Measurements from ENCODE around the gene TMEM229B. TPM values are rescaled to one million over a fixed set of nuclear protein-coding genes. Genes with fewer than 3 reads are reported as not detected.

The TMEM229B gene
- total RNA-seq, 3 donors from 2014 or later (not counting 1 experiment from before 2014, with no cell fraction given) = 28.3 to 51.3 (median 49.9) TPM

GRCh38 chr14:67533754-67534085 lies 45.2 kb upstream of the TMEM229B start:
- H3K27ac ChIP-seq (ENCODE audit: low read length) = no peak overlapping the region
- H3K27me3 ChIP-seq (ENCODE audit: control insufficient read depth, insufficient read depth, low read length) = peaks cover 14% of the 10 kb centered on the region
- no peaks in the 10 kb centered on the region for H3K9me3 Mint-ChIP-seq
- H3K27ac Mint-ChIP-seq = no peak overlapping the region
- no peak overlapping the region for H3K4me3 ChIP-seq (ENCODE audit: low read length)
- H3K36me3 ChIP-seq (ENCODE audit: control insufficient read depth, insufficient read depth, low read length) = no peaks in the 10 kb centered on the region
- ATAC-seq = no peak
- H3K4me1 Mint-ChIP-seq = peaks cover 0 to 4% of the 10 kb centered on the region in 2 donors
- no peak for DNase-seq
- H3K4me3 Mint-ChIP-seq = peak overlapping the region; percentile 76
- H3K27me3 Mint-ChIP-seq (ENCODE audit: low read depth in 2 of 2) = peaks cover 26 to 50% of the 10 kb centered on the region in 2 donors
- 47% methylated on average over 5 of the region's 6 CpGs for WGBS (ENCODE audit: insufficient coverage)
- H3K9me3 ChIP-seq (ENCODE audit: control insufficient read depth, insufficient read depth, low read length) = no peaks in the 10 kb centered on the region
- no peaks in the 10 kb centered on the region for H3K36me3 Mint-ChIP-seq
- intact Hi-C loops (cut with micrococcal nuclease) = no loop called here
- peaks cover 9% of the 10 kb centered on the region for H3K4me1 ChIP-seq (ENCODE audit: control insufficient read depth, insufficient read depth, low read length)
- no peak for TF ChIP-seq CTCF (IDR thresholded peaks at IDR 0.05)

GRCh38 chr14:67532998-67533753 lies 44.7 kb upstream of the TMEM229B start, which contains the start of gene PLEKHH1:
PLEKHH1 (plus strand) TSS chr14:67533290; CDS start chr14:67541868, 8,578 bp downstream.
- Histone ChIP-seq H3K36me3 (ENCODE audit: control insufficient read depth, insufficient read depth, low read length) (no peaks in the 10 kb centered on the region), H3K9me3 (ENCODE audit: control insufficient read depth, insufficient read depth, low read length) (no peaks in the 10 kb centered on the region), H3K4me3 (ENCODE audit: low read length) (peak within 1 kb of the TSS; percentile 15), H3K27ac (ENCODE audit: low read length) (no peak within 1 kb of the TSS), H3K27me3 (ENCODE audit: control insufficient read depth, insufficient read depth, low read length) (peaks cover 14% of the 10 kb centered on the region), H3K4me1 (ENCODE audit: control insufficient read depth, insufficient read depth, low read length) (peaks cover 9% of the 10 kb centered on the region)
- H3K27ac Mint-ChIP-seq = no peak within 1 kb of the TSS
- no peaks in the 10 kb centered on the region for H3K36me3 Mint-ChIP-seq
- H3K9me3 Mint-ChIP-seq = no peaks in the 10 kb centered on the region
- DNase-seq = peak in 1 of 2 donors; percentile 64
- peaks cover 0 to 4% of the 10 kb centered on the region in 2 donors for H3K4me1 Mint-ChIP-seq
- peak within 1 kb of the TSS; percentile 76 for H3K4me3 Mint-ChIP-seq
- WGBS (ENCODE audit: insufficient coverage) = 2% methylated on average over 86 of the region's 86 CpGs
- TF ChIP-seq CTCF (IDR thresholded peaks at IDR 0.05) = no peak
- peak; percentile 59 to 82 (median 82) for ATAC-seq
- H3K27me3 Mint-ChIP-seq (ENCODE audit: low read depth in 2 of 2) = peaks cover 23 to 50% of the 10 kb centered on the region in 2 donors
- intact Hi-C loops (cut with micrococcal nuclease) = no loop called here

GRCh38 chr14:67532606-67532997 lies 44.1 kb upstream of the TMEM229B start:
- intact Hi-C loops (cut with micrococcal nuclease) = no loop called here
- no peak overlapping the region for H3K27ac ChIP-seq (ENCODE audit: low read length)
- no peak for ATAC-seq
- peaks cover 14% of the 10 kb centered on the region for H3K27me3 ChIP-seq (ENCODE audit: control insufficient read depth, insufficient read depth, low read length)
- H3K4me3 ChIP-seq (ENCODE audit: low read length) = peak overlapping the region; percentile 15
- TF ChIP-seq CTCF (IDR thresholded peaks at IDR 0.05) = no peak
- peaks cover 9% of the 10 kb centered on the region for H3K4me1 ChIP-seq (ENCODE audit: control insufficient read depth, insufficient read depth, low read length)
- H3K9me3 ChIP-seq (ENCODE audit: control insufficient read depth, insufficient read depth, low read length) = no peaks in the 10 kb centered on the region
- no peaks in the 10 kb centered on the region for H3K36me3 ChIP-seq (ENCODE audit: control insufficient read depth, insufficient read depth, low read length)
- Mint-ChIP-seq H3K27me3 (ENCODE audit: low read depth in 2 of 2) (peaks cover 23 to 50% of the 10 kb centered on the region in 2 donors), H3K4me3 (peak overlapping the region; percentile 72), H3K9me3 (no peaks in the 10 kb centered on the region), H3K27ac (no peak overlapping the region), H3K4me1 (peaks cover 0 to 4% of the 10 kb centered on the region in 2 donors), H3K36me3 (no peaks in the 10 kb centered on the region)
- 19% methylated on average over 23 of the region's 23 CpGs for WGBS (ENCODE audit: insufficient coverage)
- no peak for DNase-seq

All from natural killer cell (primary cell).